ENCODE data around the gene KRT77. TPM values are rescaled to one million over a fixed set of nuclear protein-coding genes. Genes with fewer than 3 reads are reported as not detected.

The KRT77 gene
- total RNA-seq, 2 experiments from 2014 or later, result not detected

DNA sequence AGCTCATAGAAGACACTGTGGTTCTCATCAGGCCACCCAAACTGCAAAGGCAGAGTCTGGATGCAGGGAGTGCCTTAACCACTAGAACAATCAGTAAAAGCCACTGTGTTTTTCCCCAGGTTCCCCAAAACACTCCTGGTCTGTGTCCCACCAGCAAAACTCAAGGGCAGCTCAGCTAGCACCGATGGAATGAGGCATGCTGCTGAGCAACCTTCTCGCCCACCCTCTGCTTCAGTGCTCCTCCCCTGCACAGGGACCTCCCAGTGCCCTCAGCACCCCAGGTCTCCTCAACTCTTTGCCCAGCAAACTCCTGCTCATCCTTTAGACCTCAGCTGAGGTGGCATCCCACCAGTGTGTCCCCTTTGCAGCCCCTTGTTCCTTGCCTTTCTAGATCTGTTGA, 4.0 kb downstream of the KRT77 start:
- Histone ChIP-seq H3K4me3 (ENCODE audit: low read depth, low read length, poor library complexity, severe bottlenecking) (no peak overlapping the region), H3K36me3 (ENCODE audit: insufficient read depth, low read length) (no peaks in the 10 kb centered on the region), H3K27ac (ENCODE audit: low read depth, low read length, poor library complexity, severe bottlenecking) (no peak overlapping the region), H4K20me1 (ENCODE audit: insufficient read depth, low read length) (no peaks in the 10 kb centered on the region), H2AFZ (ENCODE audit: low read length) (no peak overlapping the region), H3K4me2 (ENCODE audit: low read length) (no peak overlapping the region), H3K9me2 (ENCODE audit: insufficient read depth, low read length) (no peaks in the 10 kb centered on the region), H3K9me3 (ENCODE audit: low read length) (no peaks in the 10 kb centered on the region), H3K4me1 (ENCODE audit: insufficient read depth, low read length, poor library complexity, severe bottlenecking) (no peaks in the 10 kb centered on the region), H3K79me2 (ENCODE audit: insufficient read depth, low read depth, low read length) (no peaks in the 10 kb centered on the region)
- no TSS peak for BruUV-seq (replicated peaks)
- ChIA-PET CTCF (ENCODE audit: unreplicated experiment) (no interaction called here), POLR2A (no interaction called here)
- intact Hi-C loops (cut with micrococcal nuclease; ENCODE audit: unreplicated experiment), result no loop called here
- TF ChIP-seq, protein P1, sequence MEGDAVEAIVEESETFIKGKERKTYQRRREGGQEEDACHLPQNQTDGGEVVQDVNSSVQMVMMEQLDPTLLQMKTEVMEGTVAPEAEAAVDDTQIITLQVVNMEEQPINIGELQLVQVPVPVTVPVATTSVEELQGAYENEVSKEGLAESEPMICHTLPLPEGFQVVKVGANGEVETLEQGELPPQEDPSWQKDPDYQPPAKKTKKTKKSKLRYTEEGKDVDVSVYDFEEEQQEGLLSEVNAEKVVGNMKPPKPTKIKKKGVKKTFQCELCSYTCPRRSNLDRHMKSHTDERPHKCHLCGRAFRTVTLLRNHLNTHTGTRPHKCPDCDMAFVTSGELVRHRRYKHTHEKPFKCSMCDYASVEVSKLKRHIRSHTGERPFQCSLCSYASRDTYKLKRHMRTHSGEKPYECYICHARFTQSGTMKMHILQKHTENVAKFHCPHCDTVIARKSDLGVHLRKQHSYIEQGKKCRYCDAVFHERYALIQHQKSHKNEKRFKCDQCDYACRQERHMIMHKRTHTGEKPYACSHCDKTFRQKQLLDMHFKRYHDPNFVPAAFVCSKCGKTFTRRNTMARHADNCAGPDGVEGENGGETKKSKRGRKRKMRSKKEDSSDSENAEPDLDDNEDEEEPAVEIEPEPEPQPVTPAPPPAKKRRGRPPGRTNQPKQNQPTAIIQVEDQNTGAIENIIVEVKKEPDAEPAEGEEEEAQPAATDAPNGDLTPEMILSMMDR (conservative IDR thresholded peaks at IDR 0.05; ENCODE audit: low read length), result no peak
- TF ChIP-seq EZH2phosphoT487 (IDR thresholded peaks at IDR 0.05; ENCODE audit: borderline replicate concordance, low read depth, low read length), result no peak
- DNase-seq (ENCODE audit: low spot score), result no peak

DNA sequence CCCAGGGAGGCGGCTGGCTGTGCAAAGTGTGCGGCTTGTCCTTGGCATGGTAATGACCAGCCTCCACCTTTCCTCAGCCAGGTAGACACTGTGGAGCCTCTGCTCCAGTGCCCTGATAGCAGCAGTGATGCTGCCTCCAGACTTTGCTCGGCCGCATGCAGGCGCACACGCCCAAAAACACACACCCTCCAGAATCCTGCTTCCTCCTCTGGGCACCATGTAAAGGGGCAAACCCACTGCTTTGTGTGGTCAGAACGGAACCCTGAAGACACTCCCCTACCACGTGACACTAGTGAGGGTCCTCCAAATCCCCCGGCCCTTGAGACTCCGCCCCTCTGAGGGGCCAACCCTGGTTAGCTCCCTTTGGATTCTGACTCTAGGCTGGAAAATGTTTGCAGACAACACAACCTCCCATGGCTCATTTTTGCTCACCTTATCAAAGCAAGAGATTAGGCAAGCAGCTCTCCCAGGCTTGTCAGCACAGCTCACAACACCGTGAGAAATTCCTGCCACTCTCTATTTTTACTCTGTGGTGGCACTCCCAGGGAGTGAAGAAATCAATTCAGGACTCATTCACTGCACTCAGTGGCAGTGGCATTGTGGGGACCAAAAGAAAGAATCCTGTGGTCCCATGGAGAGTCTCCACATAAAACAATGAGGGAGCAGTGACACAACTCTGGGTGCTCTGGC, 4.5 kb downstream of the KRT77 start:
- no peak overlapping the region for H3K4me2 ChIP-seq (ENCODE audit: low read length)
- no peaks in the 10 kb centered on the region for H3K9me2 ChIP-seq (ENCODE audit: insufficient read depth, low read length)
- intact Hi-C loops (cut with micrococcal nuclease; ENCODE audit: unreplicated experiment), result no loop called here
- no peak overlapping the region for H2AFZ ChIP-seq (ENCODE audit: low read length)
- BruUV-seq (replicated peaks), result no TSS peak
- TF ChIP-seq, protein P1 (conservative IDR thresholded peaks at IDR 0.05; ENCODE audit: low read length), result no peak
- TF ChIP-seq EZH2phosphoT487 (IDR thresholded peaks at IDR 0.05; ENCODE audit: borderline replicate concordance, low read depth, low read length), result no peak
- ChIA-PET POLR2A (no interaction called here), CTCF (ENCODE audit: unreplicated experiment) (no interaction called here)
- H3K9me3 ChIP-seq (ENCODE audit: low read length), result no peaks in the 10 kb centered on the region
- H3K4me3 ChIP-seq (ENCODE audit: low read depth, low read length, poor library complexity, severe bottlenecking), result no peak overlapping the region
- H3K36me3 ChIP-seq (ENCODE audit: insufficient read depth, low read length), result no peaks in the 10 kb centered on the region
- no peaks in the 10 kb centered on the region for H4K20me1 ChIP-seq (ENCODE audit: insufficient read depth, low read length)
- no peaks in the 10 kb centered on the region for H3K79me2 ChIP-seq (ENCODE audit: insufficient read depth, low read depth, low read length)
- H3K27ac ChIP-seq (ENCODE audit: low read depth, low read length, poor library complexity, severe bottlenecking), result no peak overlapping the region
- DNase-seq (ENCODE audit: low spot score), result no peak
- H3K4me1 ChIP-seq (ENCODE audit: insufficient read depth, low read length, poor library complexity, severe bottlenecking), result no peaks in the 10 kb centered on the region

DNA sequence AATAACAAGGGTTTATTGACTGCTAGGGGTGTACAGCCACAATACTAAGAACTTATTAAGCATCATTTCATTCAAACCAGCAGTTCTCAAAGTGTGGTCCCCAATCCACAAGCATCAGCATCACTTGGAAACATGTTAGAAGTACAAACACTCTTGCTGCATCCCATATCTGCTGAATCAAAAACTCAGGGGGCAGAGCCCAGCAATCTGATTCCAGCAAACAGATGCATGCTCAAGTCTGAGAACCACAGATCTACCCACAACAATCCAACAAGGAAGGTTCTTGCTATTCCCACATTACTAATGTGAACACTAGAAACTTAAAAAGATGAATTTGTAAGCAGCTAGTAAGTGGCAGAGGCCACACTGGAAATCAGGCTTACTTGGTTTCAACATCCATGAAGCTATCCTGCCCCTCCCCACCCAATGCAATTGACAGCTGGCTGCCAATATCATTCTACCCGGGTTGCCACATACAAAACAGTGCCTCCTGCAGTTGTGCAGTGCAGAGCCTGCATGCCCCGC, 6.2 kb downstream of the KRT77 start:
- H3K4me2 ChIP-seq (ENCODE audit: low read length), result no peak overlapping the region
- H3K9me3 ChIP-seq (ENCODE audit: low read length), result no peaks in the 10 kb centered on the region
- no peaks in the 10 kb centered on the region for H4K20me1 ChIP-seq (ENCODE audit: insufficient read depth, low read length)
- no TSS peak for BruUV-seq (replicated peaks)
- H3K36me3 ChIP-seq (ENCODE audit: insufficient read depth, low read length), result no peaks in the 10 kb centered on the region
- intact Hi-C loops (cut with micrococcal nuclease; ENCODE audit: unreplicated experiment), result no loop called here
- H3K9me2 ChIP-seq (ENCODE audit: insufficient read depth, low read length), result no peaks in the 10 kb centered on the region
- H3K4me1 ChIP-seq (ENCODE audit: insufficient read depth, low read length, poor library complexity, severe bottlenecking), result no peaks in the 10 kb centered on the region
- CTCF ChIA-PET (ENCODE audit: unreplicated experiment), result no interaction called here
- POLR2A ChIA-PET, result no interaction called here
- no peaks in the 10 kb centered on the region for H3K79me2 ChIP-seq (ENCODE audit: insufficient read depth, low read depth, low read length)
- H3K4me3 ChIP-seq (ENCODE audit: low read depth, low read length, poor library complexity, severe bottlenecking), result no peak overlapping the region
- no peak overlapping the region for H2AFZ ChIP-seq (ENCODE audit: low read length)
- TF ChIP-seq, protein P1 (conservative IDR thresholded peaks at IDR 0.05; ENCODE audit: low read length), result peak; percentile 38; the same call in 1 of the 2 replicates
- no peak for TF ChIP-seq EZH2phosphoT487 (IDR thresholded peaks at IDR 0.05; ENCODE audit: borderline replicate concordance, low read depth, low read length)
- H3K27ac ChIP-seq (ENCODE audit: low read depth, low read length, poor library complexity, severe bottlenecking), result no peak overlapping the region
- no peak for DNase-seq (ENCODE audit: low spot score)

All from OCI-LY7 (cell line).